ENCODE data around the gene TBC1D2. TPM values are rescaled to one million over a fixed set of nuclear protein-coding genes. Genes with fewer than 3 reads are reported as not detected.

Gene TBC1D2
- total and polyA plus RNA-seq, 2 of the 13 experiments (the other 11 are each of a cell fraction or from before 2014, with no cell fraction given), result 2.0 to 2.8 TPM

- H3K4me2 ChIP-seq (ENCODE audit: low read depth, low read length), result no peak overlapping the region
- no peak overlapping the region for H3K27ac ChIP-seq (ENCODE audit: extremely low read length, insufficient read depth, low read length)
- no peaks in the 10 kb centered on the region for H3K36me3 ChIP-seq (replicated peaks in 1 of 2; ENCODE audit: control insufficient read depth in 1 of 2, insufficient read depth in 2 of 2, low read length in 2 of 2)
- POLR2A ChIA-PET, result interaction anchor here (1.3 kb wide), 1 partner anchor 8 kb away, joined by 3 read pairs; no protein-coding TSS in a partner anchor
- no peak overlapping the region for H3K9ac ChIP-seq (ENCODE audit: insufficient read depth, low read depth, low read length)
- intact Hi-C loops (cut with micrococcal nuclease; ENCODE audit: unreplicated experiment), result no loop called here
- DNase-seq (ENCODE audit: low spot score) (no peak), FAIRE-seq (no peak), ATAC-seq (no peak)
- H3K4me1 ChIP-seq (ENCODE audit: insufficient read depth, low read length), result peaks cover 31% of the 10 kb centered on the region
- TF ChIP-seq TIGD3 (CRISPR knock-in tag; IDR thresholded peaks at IDR 0.05; ENCODE audit: borderline replicate concordance) (no peak), ZNF335 (CRISPR knock-in tag; IDR thresholded peaks at IDR 0.05) (no peak), SIN3B (IDR thresholded peaks at IDR 0.05; ENCODE audit: low read length) (no peak), ZNF496 (CRISPR knock-in tag; IDR thresholded peaks at IDR 0.05; ENCODE audit: insufficient replicate concordance) (no peak), ZNF101 (CRISPR knock-in tag; IDR thresholded peaks at IDR 0.05; ENCODE audit: borderline replicate concordance, low read depth) (no peak), CCAR2 (optimal IDR thresholded peaks at IDR 0.05; ENCODE audit: low read depth, low read length) (no peak)
- H2AFZ ChIP-seq (ENCODE audit: low read length), result no peak overlapping the region
- CTCF ChIA-PET (ENCODE audit: low intra/inter-chr PET ratio, low total read pairs), result no interaction called here
- no peaks in the 10 kb centered on the region for H3K79me2 ChIP-seq (ENCODE audit: insufficient read depth, low read length)
- in situ Hi-C loops (cut with HindIII; ENCODE audit: extremely low pct_ligation_motif_present, low pct_unique_long_range_greater_than_20kb), result no loop called here
- H3K4me3 ChIP-seq (replicated peaks in 1 of 3; ENCODE audit: insufficient read depth in 1 of 3, low read depth in 2 of 3, low read length in 3 of 3), result no peak overlapping the region
- H3K9me3 ChIP-seq (ENCODE audit: low read length), result no peaks in the 10 kb centered on the region
- no TSS peak for BruUV-seq (replicated peaks)
- H4K20me1 ChIP-seq (ENCODE audit: insufficient read depth, low read length), result no peaks in the 10 kb centered on the region
- 83% methylated on average over 1 of the region's 7 CpGs for WGBS (ENCODE audit: low lambda C conversion rate)
- no peaks in the 10 kb centered on the region for H3K27me3 ChIP-seq (ENCODE audit: control insufficient read depth in 1 of 2, insufficient read depth in 2 of 2, low read length in 2 of 2)
Measured at GRCh38 chr9:98201749-98202148, 53.7 kb downstream of the TBC1D2 start.

GRCh38 chr9:98201102-98201501, 54.3 kb downstream of the TBC1D2 start:
- H3K4me3 ChIP-seq (replicated peaks in 1 of 3; ENCODE audit: insufficient read depth in 1 of 3, low read depth in 2 of 3, low read length in 3 of 3), result no peak overlapping the region
- no peak overlapping the region for H2AFZ ChIP-seq (ENCODE audit: low read length)
- DNase-seq (ENCODE audit: low spot score), result no peak
- intact Hi-C loops (cut with micrococcal nuclease; ENCODE audit: unreplicated experiment), result no loop called here
- ChIA-PET POLR2A (interaction anchor here (1.3 kb wide), 1 partner anchor 8 kb away, joined by 3 read pairs; no protein-coding TSS in a partner anchor), CTCF (ENCODE audit: low intra/inter-chr PET ratio, low total read pairs) (no interaction called here)
- in situ Hi-C loops (cut with HindIII; ENCODE audit: extremely low pct_ligation_motif_present, low pct_unique_long_range_greater_than_20kb), result no loop called here
- no TSS peak for BruUV-seq (replicated peaks)
- H3K4me2 ChIP-seq (ENCODE audit: low read depth, low read length), result no peak overlapping the region
- H3K79me2 ChIP-seq (ENCODE audit: insufficient read depth, low read length), result no peaks in the 10 kb centered on the region
- H4K20me1 ChIP-seq (ENCODE audit: insufficient read depth, low read length), result no peaks in the 10 kb centered on the region
- no peak for ATAC-seq
- no peaks in the 10 kb centered on the region for H3K36me3 ChIP-seq (replicated peaks in 1 of 2; ENCODE audit: control insufficient read depth in 1 of 2, insufficient read depth in 2 of 2, low read length in 2 of 2)
- no peaks in the 10 kb centered on the region for H3K27me3 ChIP-seq (ENCODE audit: control insufficient read depth in 1 of 2, insufficient read depth in 2 of 2, low read length in 2 of 2)
- WGBS (ENCODE audit: low lambda C conversion rate), result 93% methylated on average over 6 of the region's 6 CpGs
- H3K9ac ChIP-seq (ENCODE audit: insufficient read depth, low read depth, low read length), result no peak overlapping the region
- H3K4me1 ChIP-seq (ENCODE audit: insufficient read depth, low read length), result peaks cover 29% of the 10 kb centered on the region
- H3K9me3 ChIP-seq (ENCODE audit: low read length), result no peaks in the 10 kb centered on the region
- FAIRE-seq, result no peak
- H3K27ac ChIP-seq (ENCODE audit: extremely low read length, insufficient read depth, low read length), result no peak overlapping the region
- no peak for TF ChIP-seq U2AF2 (IDR thresholded peaks at IDR 0.05; ENCODE audit: low read depth, low read length)
- no peak for TF ChIP-seq POLR2A (IDR thresholded peaks at IDR 0.05; ENCODE audit: insufficient read depth in 1 of 2, low read depth in 2 of 2, low read length in 2 of 2)
- TF ChIP-seq NKX3-1 (CRISPR knock-in tag; IDR thresholded peaks at IDR 0.05), result no peak
- TF ChIP-seq FOXA1 (IDR thresholded peaks at IDR 0.05), result no peak
- no peak for TF ChIP-seq FOXA1 (CRISPR knock-in tag; IDR thresholded peaks at IDR 0.05)
- no peak for TF ChIP-seq HOMEZ (CRISPR knock-in tag; IDR thresholded peaks at IDR 0.05; ENCODE audit: low read depth)
- TF ChIP-seq HIVEP1 (CRISPR knock-in tag; IDR thresholded peaks at IDR 0.05), result no peak
- TF ChIP-seq TFAP4 (IDR thresholded peaks at IDR 0.05; ENCODE audit: borderline replicate concordance, low read depth), result no peak
- TF ChIP-seq CBFB (CRISPR knock-in tag; IDR thresholded peaks at IDR 0.05), result no peak
- TF ChIP-seq E2F5 (CRISPR knock-in tag; conservative IDR thresholded peaks at IDR 0.05), result no peak
- no peak for TF ChIP-seq ZNF598 (CRISPR knock-in tag; IDR thresholded peaks at IDR 0.05; ENCODE audit: borderline replicate concordance)

All from HepG2 (cell line).